DMS53 treated with DMSO at 0.1 percent for 48 hours (cell line): ENCODE measurements around the gene SPATA6.
A peak's percentile ranks its signal among the peaks of the same experiment; 100 is the strongest.
"Not testable (repeated sequence)": the region's sequence is repeated elsewhere in the genome, so short reads cannot be mapped to it uniquely, and the experiment has no call there.

Source experiments
- DNase-seq: peaks from one replicate; lab custom pipeline; 2025; ENCODE audit not compliant: unreplicated experiment; lab: John Stamatoyannopoulos, UW

SPATA6 gene

DNA sequence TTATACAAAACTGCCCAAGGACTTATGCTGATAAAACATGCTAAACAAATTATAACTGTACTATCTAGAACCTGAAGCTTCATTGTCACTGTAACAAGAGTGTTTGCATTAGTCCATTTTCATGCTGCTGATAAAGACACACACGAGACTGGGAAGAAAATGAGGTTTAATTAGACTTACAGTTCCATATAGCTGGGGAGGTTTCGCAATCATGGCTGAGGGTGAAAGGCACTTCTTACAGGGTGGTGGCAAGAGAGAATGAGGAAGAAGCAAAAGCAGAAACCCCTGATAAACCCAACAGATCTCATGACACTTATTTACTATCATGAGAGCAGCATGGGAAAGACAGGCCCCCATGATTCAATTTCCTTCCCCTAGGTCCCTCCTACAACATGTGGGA lies 100.4 kb downstream of the SPATA6 start:
- DNase-seq: no peak

- DNase-seq: no peak
Observed at GRCh38 chr1:48362901-48363300, 109.1 kb downstream of the SPATA6 start.

DNA sequence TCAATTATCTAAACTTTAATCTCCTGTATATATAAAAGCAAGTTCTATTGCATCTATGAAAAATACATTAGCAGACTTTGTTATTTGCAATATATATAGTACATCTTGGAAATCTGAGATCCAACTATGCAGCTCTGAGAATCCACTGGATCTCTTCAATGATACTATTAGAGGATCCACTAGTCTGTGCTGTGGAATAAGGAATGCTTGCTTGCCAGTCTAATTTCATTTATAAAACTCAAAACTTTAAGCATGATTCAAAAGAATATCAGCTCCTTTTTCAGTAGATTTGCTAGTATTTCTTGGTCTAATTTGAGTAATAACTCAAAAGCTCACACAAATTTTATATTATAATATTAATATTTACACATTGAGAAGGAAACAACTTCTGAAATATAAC lies 115.1 kb downstream of the SPATA6 start:
- no peak for DNase-seq

DNA sequence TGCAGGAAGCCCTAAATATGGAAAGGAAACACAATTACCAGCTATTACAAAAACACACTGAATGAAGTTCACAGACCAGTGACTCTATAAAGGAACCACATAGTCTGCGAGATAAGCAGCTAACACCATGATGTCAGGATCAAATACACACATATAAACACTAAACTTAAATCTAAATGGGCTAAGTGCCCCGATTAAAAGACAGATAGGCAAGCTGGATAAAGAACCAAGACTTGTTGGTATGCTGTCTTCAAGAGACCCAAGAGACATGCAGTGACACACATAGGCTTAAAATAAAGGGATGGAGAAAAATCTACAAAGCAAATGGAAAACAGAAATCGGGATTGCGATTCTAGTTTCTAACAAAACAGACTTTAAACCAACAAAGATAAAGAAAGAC lies 127.6 kb downstream of the SPATA6 start:
- DNase-seq: no peak

GRCh38 chr1:48341221-48341620 lies 130.8 kb downstream of the SPATA6 start:
- DNase-seq: no peak

DNA sequence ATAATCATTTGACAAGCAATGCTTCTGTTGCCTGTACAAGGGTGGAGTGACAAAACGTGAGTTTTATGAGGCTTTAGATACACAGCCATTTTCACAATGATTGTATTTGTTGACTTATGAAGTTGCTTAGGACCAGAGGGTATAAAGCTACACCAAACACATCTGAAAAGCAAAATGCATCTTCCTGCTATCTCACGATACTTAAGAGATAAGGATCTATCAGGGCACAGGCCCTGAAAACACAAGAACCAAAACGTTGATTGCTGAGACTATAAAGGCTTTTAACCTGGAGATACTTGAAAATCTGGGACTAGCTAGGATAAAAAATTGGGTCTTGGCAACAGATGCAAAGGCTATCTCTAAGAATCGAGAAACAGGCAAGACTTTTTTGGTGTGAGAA lies 133.7 kb downstream of the SPATA6 start:
- DNase-seq: no peak

- DNase-seq: no peak
Observed at GRCh38 chr1:48333316-48333715, 138.7 kb downstream of the SPATA6 start.

- DNase-seq: no peak
Observed at GRCh38 chr1:48332115-48332514, 139.9 kb downstream of the SPATA6 start.

DNA sequence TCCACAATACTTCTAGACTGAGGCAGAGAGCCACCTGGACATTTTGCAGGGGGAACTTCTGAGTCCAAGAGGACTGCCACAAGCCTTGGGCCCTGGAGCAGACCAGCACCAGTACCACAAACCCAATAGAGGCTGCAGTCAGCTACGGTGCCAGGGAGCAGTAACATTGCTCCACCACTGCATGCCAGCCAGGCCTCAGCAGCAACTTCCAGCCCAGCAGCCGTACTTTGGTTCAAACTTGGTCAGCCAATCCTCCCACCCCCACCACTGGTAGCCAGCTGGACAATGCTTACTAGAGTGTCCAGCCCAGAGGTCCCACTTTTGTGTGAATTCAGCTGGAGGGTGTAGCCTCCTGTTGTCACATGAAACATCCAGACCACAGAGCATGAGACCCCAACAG lies 142.1 kb downstream of the SPATA6 start:
- no peak for DNase-seq

DNA sequence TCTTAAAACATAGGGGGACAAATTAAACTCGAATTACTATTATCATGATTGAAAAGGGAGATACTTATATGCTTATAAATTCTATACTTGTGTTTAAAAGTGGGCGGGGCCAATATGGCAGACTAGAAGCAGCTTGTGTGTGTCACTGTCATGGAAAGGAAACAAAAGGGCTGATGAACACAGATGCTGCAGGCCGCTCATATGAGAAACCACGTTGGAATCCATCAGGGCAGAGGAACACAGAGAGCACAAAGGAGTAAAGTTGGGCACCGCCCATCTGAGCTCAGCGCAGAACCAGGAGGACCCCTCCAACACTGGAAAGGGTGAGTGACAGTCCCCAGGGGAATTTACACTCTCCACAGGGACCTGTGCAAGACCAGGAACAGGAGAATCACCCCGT lies 142.5 kb downstream of the SPATA6 start:
- no peak for DNase-seq

- DNase-seq: not testable (repeated sequence)
Observed at GRCh38 chr1:48311829-48312228, 160.2 kb downstream of the SPATA6 start.

DNA sequence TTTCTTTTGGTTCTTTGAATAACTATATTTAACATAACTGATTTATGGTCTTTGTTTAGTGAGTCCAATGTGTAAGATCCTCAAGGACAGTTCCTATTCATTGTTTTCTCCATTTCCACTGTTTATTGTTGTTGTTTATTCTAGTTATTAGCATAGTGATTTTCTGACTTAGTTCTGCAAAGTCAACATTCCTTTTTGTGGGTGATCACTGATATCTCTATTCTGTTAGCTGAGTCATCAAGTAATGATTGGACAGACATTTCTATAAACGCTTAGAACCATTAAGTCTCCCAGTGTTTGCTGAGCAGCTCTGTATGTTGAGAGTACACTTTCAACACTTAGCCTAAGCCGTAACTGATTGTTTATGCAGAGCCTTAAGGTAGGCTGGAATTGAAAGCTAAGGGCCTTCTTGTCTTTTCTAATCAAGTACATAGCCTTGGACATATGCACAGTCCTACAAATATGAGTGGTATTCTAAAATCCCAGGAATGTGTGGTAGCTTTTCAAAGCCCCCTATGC lies 162.4 kb downstream of the SPATA6 start:
- DNase-seq: peak; percentile 34

GRCh38 chr1:48302652-48303051 lies 169.4 kb downstream of the SPATA6 start:
- DNase-seq: no peak

DNA sequence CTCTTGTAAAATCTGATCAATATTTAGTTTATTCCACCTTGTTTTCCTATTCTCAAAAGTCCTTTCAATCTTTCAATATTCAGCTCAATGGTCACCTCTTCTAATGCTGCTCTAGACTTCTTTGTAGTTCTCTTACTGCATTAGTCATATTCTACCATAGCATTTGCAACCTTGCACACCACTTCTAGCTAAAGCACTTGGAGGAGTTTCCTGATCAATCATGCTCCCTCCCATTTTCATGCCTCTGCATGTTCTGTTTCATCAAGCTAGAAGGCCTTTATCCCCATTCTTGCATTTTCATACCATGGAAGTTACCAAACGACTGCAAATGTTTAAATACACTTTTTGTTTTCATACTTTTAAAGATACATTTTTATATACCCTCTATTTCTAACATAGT lies 177.3 kb downstream of the SPATA6 start:
- no peak for DNase-seq

GRCh38 chr1:48294094-48294493 lies 177.9 kb downstream of the SPATA6 start:
- DNase-seq: not testable (repeated sequence)

DNA sequence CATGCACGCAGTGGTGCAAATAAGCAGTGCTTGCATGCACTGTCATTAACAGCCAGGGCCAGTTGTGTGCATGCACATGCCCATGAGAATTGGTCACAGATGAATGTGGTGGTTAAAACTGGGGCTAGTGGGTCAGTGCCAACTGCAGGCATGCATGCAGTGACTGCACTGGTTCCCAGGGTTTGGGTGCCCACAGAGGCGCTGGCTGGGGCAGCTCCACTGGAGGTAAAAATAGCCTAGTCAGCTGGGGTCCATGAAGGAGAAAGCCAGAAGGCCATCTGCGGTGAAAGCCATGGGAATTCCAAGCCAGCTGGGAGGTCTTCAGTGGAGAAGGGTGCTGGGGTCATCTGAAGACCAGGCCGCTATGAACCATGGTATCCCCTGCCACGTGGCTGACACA lies 179.3 kb downstream of the SPATA6 start:
- no peak for DNase-seq

- no peak for DNase-seq
Observed at GRCh38 chr1:48291421-48291820, 180.6 kb downstream of the SPATA6 start.

- no peak for DNase-seq
Observed at GRCh38 chr1:48285525-48285924, 186.5 kb downstream of the SPATA6 start.

- not testable (repeated sequence) for DNase-seq
Observed at GRCh38 chr1:48284696-48285420, 187.1 kb downstream of the SPATA6 start.

GRCh38 chr1:48282329-48282728 lies 189.7 kb downstream of the SPATA6 start:
- DNase-seq: not testable (repeated sequence)

DNA sequence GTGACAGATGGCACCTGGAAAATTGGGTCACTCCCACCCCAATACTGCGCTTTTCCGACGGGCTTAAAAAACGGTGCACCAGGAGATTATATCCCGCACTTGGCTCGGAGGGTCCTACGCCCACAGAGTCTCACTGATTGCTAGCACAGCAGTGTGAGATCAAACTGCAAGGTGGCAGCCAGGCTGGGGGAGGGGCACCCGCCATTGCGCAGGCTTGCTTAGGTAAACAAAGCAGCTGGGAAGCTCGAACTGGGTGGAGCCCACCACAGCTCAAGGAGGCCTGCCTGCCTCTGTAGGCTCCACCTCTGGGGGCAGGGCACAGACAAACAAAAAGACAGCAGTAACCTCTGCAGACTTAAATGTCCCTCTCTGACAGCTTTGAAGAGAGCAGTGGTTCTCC lies 194.6 kb downstream of the SPATA6 start:
- not testable (repeated sequence) for DNase-seq

GRCh38 chr1:48266576-48266975 lies 205.4 kb downstream of the SPATA6 start:
- DNase-seq: no peak

- no peak for DNase-seq
Observed at GRCh38 chr1:48263041-48263440, 209.0 kb downstream of the SPATA6 start.
